Sciatic nerve (tissue), 2 donors: Measurements from ENCODE around the gene MRPL36. TPM values are rescaled to one million over a fixed set of nuclear protein-coding genes. Genes with fewer than 3 reads are reported as not detected.

ENCODE experiments used
- ATAC-seq: fragments of 200-7000 bp; cut with Tn5 transposase; one replicate; pipeline ENCODE4 v1.9.1; 2020; ENCODE audit warnings: mild to moderate bottlenecking, moderate library complexity
- DNase-seq: peaks from one replicate; pipeline ENCODE4 v3.0.0-alpha.2; 2020; ENCODE audit warnings: low spot score
- intact Hi-C: fragments of 100-400 bp; cut with DNase I; formaldehyde crosslinking; loops from one replicate; pipeline ENCODE4 v1.14.2; 2022
- total RNA-seq: library from RNA; stranded (reverse); fragmentation: NEBNext Ultra II Directional; extraction: Animal tissue kit (Norgen Biotek cat#: 25700); gene quantifications from one replicate; pipeline ENCODE4 v1.2.1, GENCODE V29; 2021
- donor health status: DM: no; HTN: no; CAD: no.
- donor health status: DM: no; HTN: no; CAD: no.

The MRPL36 gene
- total RNA-seq, 1 donor from 2014 or later = 28.4 TPM

DNA sequence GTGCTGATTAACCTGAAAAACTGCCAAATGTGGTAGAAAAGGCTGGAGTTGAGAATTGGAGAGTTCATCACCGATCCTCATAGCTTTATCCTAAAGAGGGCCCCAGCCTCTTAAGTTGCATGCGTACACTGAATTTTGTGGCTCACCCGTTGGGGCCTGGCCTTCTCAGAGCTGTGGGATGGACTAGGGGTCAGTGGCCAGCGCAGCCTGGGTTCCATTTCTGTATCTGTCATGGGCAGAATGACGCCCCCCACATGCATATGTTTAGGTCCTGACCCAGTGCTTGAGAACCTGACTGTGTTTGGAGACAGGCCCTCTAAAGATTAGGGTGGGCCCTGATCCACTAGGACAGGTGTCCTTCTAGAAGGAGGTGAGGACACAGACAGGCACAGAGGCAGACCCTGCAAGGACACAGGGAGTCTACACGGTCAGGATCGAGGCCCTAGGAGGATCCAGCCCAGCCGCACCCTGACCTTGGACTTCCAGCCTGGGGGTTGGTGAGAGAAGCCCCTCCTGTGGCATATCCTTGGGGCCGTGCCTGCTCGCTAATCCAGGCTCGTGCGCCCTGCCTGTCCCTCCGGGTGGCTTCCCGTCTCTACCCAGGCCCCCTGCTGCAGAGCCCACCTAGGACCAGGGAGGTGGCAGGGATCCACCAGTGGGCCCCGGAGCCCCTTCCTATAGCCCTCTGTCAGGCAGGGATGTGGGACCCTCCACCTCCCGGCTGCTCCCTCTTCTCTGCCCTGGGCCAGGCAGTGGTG is 33.8 kb upstream of the MRPL36 start:
- ATAC-seq = no peak
- DNase-seq = no peak
- intact Hi-C loops = no loop called here

DNA sequence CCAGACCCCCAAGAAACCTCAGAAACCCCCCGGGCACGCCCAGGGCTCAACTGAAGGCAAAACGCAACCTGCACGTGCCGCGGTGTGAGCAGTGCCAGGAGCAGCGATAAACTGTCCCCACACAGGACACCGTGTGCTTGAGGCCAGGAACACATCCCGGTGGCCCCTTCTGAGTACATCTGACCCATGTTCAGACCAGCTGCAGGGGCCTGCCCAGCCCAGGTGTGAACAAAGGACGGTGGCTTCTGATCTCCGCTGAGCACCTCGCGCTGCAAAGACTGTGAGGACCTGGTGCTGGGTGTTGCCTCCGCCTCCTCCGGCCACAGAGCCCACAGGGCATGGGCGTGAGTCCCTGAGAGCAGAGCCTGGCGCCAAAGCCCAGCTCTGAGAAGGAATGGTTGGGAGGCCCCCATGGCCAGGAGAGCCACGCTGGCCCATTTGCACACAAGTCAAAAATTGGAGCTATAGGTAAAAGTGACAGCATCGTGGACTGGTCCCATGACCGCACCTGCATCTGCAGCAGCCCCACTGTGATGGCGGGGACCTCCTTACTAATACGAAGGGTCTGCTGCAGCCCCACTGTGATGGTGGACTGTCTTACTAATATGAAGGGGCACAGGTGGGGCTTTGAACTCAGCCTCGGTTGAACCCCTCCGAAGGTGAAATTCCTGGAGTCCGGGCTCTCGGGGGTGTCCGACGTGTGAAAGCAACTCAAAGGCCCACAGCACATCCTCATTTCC is 33.0 kb upstream of the MRPL36 start:
- no peak for DNase-seq
- intact Hi-C loops = no loop called here
- ATAC-seq = no peak

DNA sequence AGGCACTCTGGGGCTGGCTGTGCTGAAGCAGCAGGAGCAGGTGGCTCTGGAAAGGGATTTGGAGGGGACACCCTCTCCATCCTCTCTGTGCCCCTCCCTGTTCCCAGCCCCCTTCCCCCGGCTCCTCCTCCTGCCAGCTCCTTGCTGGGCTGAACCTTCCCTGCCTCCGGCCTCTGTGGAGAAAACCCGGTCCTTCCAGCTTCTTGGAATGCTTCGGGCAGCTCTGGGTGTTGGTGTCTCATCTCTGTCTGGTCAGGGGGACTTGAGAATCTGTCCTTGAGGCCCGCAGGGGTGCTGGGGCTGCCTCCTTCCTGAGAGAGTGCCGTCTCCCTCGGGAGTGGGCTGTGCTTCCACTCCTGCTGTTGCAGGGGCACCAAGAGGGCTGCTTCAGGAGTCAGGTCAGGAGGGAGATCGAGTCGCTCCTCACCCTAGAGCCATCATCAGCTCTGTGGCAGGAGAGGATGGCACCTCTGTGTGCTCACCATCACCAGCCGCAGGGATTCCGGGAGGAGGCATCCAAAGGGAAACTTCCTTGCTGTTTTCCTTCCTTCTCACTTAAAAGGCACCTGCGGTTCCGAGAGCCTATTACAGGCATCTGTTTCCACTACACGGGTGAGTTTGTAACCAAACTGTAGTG is 32.2 kb upstream of the MRPL36 start:
- intact Hi-C loops = no loop called here
- ATAC-seq (no peak), DNase-seq (no peak)

DNA sequence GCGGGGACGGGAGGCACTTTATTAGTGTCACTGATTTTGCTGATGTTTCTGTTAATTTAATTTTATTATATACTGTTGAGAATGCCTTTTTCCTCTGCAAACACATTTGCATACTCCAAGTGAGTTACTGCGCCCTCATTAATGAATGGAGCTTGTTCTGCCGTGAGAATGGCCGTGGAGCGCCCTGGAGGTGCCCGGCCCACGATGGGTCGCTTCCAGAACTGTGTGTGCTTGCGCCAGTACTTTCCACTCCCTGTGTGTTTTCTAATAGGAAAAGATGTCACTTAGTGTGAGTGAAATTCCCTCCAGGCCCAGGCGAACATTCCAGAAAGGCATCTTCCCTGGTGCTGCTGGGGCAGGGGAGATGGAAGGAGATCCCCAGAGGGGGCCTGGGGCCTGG is 31.6 kb upstream of the MRPL36 start:
- intact Hi-C loops = no loop called here
- DNase-seq (no peak), ATAC-seq (no peak)

DNA sequence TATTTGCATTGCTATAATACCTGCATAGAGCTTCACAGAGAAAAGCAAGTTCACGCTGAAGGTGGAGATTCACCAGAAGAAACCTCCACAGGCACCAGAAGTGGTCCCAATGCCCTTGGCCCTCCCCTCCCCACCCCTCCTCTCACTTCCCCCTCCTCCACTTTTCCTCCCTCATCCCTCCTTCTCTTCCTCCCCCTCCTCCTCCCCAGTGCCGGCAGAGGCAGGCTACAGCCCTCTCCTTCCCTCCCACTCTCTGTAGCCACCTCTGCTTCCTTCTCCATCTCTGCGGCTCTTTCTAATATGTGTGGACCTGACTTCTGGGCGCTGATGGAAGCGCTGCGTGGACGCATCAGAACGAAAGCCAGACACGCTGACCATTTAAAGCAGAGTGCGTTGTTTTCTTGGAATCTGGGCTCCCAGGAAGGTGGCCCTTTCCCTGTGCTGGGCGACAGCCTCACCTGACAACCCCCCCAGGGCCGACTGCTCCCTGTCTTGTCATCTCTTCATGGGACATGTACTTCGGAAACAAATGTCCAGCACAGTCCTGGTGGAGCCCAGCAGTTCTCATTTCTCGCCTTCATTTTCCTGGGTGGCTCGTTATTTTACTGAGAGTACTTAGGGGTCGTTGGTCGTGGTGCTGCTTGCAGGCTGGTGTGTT is 31.1 kb upstream of the MRPL36 start:
- ATAC-seq (no peak), DNase-seq (no peak)
- intact Hi-C loops = no loop called here

DNA sequence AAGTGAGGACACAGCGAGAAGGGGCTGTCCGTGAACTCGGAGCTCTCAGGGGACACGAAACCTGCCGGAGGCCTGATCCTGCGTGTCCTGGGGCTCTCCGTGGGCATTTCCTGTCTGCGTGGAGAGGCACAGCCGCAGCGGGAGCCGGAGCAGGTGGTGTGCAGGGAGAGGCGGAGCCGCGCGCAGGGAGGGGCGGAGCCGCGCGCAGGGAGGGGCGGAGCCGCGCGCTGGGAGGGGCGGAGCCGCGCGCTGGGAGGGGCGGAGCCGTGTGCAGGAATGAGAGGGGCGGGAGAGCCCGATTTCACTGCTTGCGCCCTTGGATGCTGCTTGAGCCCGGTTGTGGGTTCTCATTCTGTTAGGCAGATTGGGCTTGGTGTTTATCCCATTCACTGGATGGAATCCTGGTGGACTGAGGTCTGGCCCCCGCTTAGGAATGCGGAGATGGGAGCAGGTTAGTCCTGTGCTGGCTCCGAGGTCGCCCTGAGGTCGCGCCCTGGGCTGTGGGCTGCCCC is 28.3 kb upstream of the MRPL36 start:
- no peak for DNase-seq
- no peak for ATAC-seq
- intact Hi-C loops = no loop called here

DNA sequence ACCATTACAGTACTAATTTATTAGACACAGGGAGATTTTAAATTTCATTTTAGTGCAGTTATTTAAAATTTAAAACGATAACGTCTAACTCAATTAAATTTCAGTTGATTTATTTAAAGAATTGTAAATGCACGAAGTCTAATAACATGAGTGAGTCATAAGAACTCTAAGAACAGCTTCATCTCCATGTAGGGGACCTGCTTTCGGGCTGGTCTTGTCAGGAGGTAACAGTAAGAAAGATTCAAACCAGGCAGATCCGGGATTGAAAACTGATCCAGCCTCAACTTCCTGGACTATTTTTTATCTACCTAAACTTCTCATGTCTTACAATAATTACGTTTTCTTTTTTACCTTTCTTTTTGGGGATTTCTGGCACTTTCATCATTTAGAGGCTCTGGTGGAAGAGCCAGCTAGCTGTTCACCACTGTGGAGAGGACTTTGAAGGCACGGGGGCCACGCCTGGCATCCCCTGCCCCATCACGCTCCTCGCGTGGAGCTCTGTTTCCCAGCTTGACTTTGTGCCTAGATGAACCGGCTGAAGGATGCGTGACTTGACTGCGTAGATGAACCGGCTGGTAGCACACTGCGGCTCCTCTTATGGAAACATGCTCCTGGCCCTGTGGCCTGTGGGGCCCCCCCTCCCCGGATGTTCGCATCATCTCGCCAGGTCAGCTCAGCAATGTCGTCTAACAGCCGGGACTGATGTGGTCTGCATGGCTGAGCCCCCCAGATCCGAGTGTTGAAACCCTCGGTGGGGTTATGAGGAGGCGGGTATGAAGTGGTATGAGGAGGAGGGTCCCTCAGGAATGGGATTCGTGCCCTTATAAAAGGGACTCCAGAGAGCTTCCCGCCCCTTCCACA is 27.6 kb upstream of the MRPL36 start:
- intact Hi-C loops = no loop called here
- DNase-seq (no peak), ATAC-seq (no peak)

DNA sequence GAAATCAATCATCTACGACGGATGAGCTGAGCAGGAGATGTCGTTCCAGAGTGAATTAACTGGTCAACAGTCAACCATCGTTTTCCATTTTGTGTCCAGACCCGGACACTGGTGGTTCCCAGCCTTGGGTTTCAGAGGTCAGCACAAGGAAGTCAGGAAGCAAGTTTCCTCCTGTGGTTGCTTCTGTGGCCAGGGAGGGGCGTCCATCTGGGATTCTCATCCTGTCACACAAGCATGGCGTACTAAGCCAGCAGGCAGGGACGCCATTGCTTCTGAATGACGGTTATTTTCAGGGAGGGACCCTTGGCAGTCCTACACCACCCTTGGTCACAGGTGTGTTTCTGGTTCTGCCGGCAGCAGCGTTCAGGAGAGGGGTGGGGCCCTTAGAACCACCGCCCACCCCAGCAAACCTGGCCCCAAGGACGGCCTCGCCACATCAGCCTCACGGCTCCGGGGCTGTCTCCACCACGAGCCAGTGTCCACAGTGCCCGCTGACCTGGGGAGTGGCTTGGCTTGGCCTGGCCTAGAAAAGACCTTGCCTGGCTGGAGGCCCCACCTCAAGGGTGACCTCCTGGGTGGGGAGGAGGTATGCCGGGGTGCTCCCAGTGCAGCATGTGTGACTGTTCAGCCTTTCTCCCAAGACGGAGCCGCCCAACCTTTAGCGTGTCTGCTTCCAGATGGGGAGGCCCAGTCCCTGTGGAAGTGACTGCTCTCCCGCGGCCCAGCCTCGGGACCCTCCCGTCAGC is 26.8 kb upstream of the MRPL36 start:
- ATAC-seq (no peak), DNase-seq (no peak)
- intact Hi-C loops = no loop called here

DNA sequence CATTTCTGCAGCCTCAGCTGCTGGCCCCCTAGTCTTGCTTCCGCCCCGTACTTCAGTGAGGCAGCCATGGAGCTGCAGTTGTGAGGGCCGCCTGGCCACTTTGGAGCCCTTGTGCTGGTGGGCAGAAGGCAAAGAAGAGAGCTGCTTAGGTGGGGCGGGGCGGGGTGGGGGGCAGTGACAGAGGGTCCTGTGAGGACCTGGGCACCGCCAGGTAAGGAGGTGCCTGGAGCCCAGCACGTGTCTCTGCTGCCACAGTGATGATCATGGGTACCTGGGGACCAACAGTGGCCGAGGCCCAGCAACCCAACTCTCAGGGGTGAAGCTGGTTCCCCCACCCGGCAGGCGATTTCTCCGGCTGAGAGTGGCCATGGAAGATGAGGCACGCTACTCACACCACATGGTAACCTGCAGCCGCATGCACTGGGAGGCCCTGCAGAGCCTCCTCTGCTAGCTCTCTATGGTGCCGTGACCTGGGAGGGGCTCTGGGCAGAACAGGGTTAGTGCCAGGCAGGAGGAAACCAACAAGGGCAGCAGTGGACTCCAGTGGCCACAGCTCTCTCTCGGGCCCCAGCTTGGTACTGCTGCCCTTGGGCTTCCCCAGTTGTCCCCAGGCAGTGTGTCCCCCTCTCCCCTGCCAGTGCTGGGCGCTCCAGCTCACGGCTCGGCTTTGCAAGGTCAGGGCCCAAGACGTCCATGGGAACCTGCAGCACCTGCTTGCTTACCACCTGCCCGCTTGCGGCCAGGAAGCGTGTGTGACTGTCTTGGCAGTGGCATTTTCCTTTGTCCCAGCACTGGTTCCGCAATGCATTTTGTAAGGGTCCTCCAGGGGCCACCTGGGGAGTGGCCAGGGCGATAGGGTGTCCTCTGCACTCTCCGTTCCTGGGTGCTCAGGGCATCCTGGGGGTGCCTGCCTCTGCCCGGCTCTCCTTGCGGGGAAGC is 25.5 kb upstream of the MRPL36 start:
- no peak for ATAC-seq
- intact Hi-C loops = no loop called here
- DNase-seq = no peak

DNA sequence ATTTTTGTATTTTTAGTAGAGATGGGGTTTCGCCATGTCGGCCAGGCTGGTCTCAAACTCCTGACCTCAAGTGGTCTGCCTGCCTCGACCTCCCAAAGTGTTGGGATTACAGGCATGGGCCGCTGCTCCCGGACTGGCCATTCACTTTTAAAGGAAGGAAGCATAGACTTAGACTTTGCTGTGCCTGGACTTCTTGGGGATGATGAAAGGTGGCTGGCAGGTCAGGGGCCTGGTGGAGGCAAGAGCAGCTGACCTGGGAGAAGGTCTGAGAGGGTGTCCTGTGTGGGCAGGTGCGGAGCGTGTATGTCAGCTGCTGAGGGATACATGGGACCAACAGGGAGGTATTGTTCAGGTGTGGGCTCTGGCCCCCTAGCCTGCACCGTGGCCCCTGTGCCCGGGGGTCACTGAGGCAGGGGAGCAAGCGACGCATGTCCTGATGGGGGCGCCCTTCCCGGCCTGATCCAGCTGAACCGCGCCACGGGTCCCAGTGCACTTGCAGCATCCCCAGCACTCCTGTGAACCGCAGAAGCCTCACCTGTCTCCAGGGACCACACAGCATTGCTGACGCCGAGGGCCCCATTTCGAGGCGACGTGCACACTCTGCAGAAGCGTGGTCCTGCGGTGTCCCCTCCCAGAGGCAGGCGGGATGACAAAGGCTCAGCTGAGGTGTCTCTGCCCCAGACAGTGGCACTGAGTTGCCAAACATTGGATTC is 24.6 kb upstream of the MRPL36 start:
- DNase-seq (no peak), ATAC-seq (no peak)
- intact Hi-C loops = no loop called here

DNA sequence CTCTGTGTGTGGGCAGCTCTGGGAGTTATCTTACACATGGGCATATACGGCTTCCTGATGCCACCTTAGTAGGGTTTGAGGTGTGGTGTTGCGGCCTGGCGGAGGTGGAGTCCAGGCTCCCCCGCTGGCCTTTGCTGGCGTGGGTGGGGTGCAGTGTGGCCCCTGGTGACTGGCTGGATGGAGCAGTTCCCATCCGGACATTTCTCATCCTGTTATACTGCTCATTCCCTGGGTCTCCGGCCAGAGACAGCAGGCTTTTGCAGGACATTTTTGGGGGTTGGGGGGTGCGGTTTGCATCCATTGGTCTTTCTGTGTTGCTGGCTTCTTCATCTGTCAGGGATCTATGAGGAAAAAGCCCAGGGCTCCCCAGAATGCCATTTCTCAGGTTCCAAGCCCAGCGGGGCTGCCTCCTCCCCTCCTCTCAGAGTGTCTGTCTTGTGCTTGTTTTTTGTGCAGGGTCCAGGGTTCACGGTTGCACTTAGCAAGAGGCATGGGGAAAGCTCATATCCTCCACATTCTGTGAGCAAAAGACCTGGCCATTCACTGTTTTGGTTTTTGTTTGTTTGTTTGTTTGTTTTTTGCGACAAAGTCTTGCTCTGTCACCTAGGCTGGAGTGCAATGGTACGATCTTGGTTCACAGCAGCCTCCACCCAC is 23.9 kb upstream of the MRPL36 start:
- intact Hi-C loops = no loop called here
- ATAC-seq (no peak), DNase-seq (no peak)

DNA sequence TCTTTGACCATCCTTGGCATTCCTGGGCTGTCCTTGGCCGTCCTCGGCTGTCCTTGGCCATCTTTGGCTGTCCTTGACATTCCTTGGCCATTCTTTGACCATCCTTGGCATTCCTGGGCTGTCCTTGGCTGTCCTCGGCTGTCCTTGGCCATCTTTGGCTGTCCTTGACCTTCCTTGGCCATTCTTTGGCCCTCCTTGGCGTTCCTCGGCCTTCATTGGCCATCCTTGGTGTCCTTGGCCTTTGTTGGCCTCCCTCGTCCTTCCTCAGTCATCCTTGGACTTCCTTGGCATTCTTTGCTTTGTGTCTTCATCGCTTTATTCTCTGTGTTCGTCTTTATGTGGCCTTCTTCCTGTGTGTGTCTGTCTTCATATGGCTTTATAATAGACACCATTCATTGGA is 22.2 kb upstream of the MRPL36 start:
- no peak for ATAC-seq
- DNase-seq = no peak
- intact Hi-C loops = no loop called here

DNA sequence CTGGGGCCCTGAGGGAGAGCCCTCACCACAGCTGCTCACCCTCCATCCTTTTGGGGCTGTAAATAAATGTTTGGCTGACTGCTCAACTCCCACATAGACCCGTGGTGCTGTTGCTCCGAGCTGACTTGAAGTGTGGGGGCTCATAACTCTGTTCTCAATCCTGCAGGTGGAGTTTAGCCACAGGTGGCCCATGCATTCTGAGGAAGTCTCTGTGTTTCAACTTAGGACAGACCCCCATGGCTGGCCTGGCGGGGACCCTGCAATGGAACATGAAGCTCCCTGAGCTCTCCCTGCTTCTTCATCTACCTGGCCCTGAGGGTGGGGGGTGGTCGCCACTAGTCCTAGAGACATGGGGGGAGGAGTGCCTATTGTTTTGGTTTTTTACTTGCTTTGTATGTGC is 21.3 kb upstream of the MRPL36 start:
- ATAC-seq = no peak
- DNase-seq = no peak
- intact Hi-C loops = no loop called here

DNA sequence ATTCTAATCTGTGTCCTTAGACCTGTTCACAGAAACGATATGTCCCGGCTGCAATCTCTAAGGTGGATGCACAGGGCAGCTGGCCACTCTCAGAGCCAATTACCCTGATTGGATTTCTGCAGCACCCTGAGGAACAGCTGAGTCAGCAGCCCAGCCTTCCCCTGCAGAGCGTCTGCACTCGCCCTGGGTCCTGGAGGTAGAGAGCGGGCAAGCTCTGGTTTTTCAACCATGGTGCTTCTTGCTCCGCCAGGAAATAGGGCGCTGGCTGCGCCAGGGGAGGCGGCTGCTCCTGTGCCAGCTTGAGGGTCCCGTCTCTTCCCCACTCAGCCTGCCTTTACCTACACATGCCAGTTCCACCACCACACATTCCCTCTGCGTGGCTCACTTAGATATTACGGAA is 20.7 kb upstream of the MRPL36 start:
- DNase-seq (no peak), ATAC-seq (no peak)
- intact Hi-C loops = no loop called here

DNA sequence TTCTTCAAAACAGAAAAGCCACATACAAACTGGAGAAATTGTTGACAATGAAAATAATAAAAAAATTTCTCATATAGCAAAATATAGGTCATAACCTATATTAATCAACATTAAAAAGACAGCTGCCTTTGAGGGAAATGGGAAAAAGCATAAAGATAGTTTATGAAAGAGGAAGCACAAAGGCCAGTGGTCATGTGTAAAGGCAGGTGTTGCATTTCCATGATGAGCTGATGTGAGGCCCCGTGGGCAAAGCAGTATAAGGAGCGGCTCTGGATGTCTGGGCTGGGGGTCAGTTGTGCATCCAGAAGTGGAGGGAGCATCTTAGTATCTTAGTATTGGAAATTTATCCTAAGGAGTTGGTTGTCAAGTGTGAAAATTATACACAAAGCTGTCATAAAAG is 19.8 kb upstream of the MRPL36 start:
- ATAC-seq (no peak), DNase-seq (no peak)
- intact Hi-C loops = no loop called here

DNA sequence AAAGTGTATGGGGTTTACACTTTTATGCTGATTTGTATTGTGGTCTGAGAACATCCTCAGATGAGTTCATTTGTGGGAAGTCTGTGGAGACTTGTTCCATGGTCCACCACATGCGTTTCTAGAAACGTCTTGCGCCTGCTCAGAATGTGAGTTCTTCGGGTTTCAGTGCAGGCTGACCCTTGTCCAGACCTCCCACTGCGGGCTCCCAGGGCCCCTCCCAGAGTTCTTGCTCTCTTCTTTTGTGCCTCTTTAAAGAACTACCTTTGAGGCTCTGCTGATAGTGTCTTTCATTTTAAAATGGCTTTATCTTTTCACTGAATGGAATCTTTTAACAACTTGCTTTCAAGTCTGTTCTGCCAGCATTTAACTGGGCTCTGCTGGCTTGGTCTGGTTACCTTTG is 19.1 kb upstream of the MRPL36 start:
- intact Hi-C loops = no loop called here
- DNase-seq = no peak
- no peak for ATAC-seq
